ENCODE measurements around the gene LRRC74A. TPM values are rescaled to one million over a fixed set of nuclear protein-coding genes. Genes with fewer than 3 reads are reported as not detected.

LRRC74A gene
- total and polyA plus RNA-seq, 2 donors (not counting 3 experiments of a cell fraction or from before 2014, with no cell fraction given) = not detected

GRCh38 chr14:76812422-76813383, 13.5 kb upstream of the LRRC74A start, which contains the start of gene ANGEL1:
TSS of gene ANGEL1 (minus strand) at chr14:76812882. CDS start at chr14:76812827, 55 bp downstream.
- dilution Hi-C loops (cut with MboI; ENCODE audit: extremely low pct_ligation_motif_present, low sequenced_read_pairs) (no loop called here), intact Hi-C loops (cut with micrococcal nuclease) (loop anchor here (1.0 to 5.0 kb wide), 2 partner anchors 32 to 50 kb away; no protein-coding TSS in a partner anchor)
- H3K27me3 ChIP-seq (ENCODE audit: control insufficient read depth in 2 of 2, insufficient read depth in 2 of 2, low read length in 2 of 2) = peaks cover 8 to 9% of the 10 kb centered on the region in 2 experiments
- H3K79me2 ChIP-seq (ENCODE audit: control insufficient read depth, insufficient read depth, low read length) = no peaks in the 10 kb centered on the region
- H3K4me3 ChIP-seq (replicated peaks in 1 of 3; ENCODE audit: insufficient read depth in 1 of 3, low read depth in 1 of 3, low read length in 3 of 3) = peak within 1 kb of the TSS; percentile 72 to 85 (median 75)
- no peaks in the 10 kb centered on the region for H4K20me1 ChIP-seq (replicated peaks; ENCODE audit: control insufficient read depth, extremely low read depth, insufficient read depth, low read length)
- H3K4me1 ChIP-seq (ENCODE audit: control insufficient read depth, extremely low read depth, insufficient read depth, low read length) = peaks cover 14% of the 10 kb centered on the region
- peak within 1 kb of the TSS; percentile 34 for H3K27ac ChIP-seq (ENCODE audit: insufficient read depth, low read depth, low read length)
- no peaks in the 10 kb centered on the region for H3K9me3 ChIP-seq (replicated peaks; ENCODE audit: control insufficient read depth, insufficient read depth, low read length)
- peaks cover 0 to 9% of the 10 kb centered on the region in 2 experiments for H3K36me3 ChIP-seq (ENCODE audit: control insufficient read depth in 2 of 2, extremely low read depth in 1 of 2, insufficient read depth in 2 of 2, low read length in 2 of 2)
- peak within 1 kb of the TSS; percentile 92 for H2AFZ ChIP-seq (ENCODE audit: low read depth, low read length)
- TF ChIP-seq CTCF (IDR thresholded peaks at IDR 0.05; ENCODE audit: extremely low read depth in 1 of 2, insufficient read depth in 1 of 2, low read depth in 1 of 2, low read length in 2 of 2) (no peak), GATA2 (IDR thresholded peaks at IDR 0.05; ENCODE audit: insufficient read depth, insufficient read length, low read depth, low read length) (no peak), EZH2 (IDR thresholded peaks at IDR 0.05; ENCODE audit: borderline replicate concordance, low read depth, low read length, severe bottlenecking) (no peak), POLR2AphosphoS5 (IDR thresholded peaks at IDR 0.05; ENCODE audit: insufficient read depth, low read depth, low read length) (peak; percentile 85), FOS (IDR thresholded peaks at IDR 0.05; ENCODE audit: borderline replicate concordance, insufficient read depth, low read length) (peak; percentile 16), POLR2A (IDR thresholded peaks at IDR 0.05; ENCODE audit: low read depth, low read length) (peak; percentile 87), JUN (IDR thresholded peaks at IDR 0.05; ENCODE audit: borderline replicate concordance, insufficient read depth, insufficient read length, low read depth) (no peak), MAX (IDR thresholded peaks at IDR 0.05; ENCODE audit: insufficient read depth, insufficient read length) (peak; percentile 96), MYC (IDR thresholded peaks at IDR 0.05; ENCODE audit: low read depth, low read length) (peak; percentile 95)
- FAIRE-seq (peak; percentile 93), DNase-seq (ENCODE audit: low read depth, low spot score) (peak; percentile 90)
- POLR2A ChIA-PET = interaction anchor here (1.0 kb wide), 1 partner anchor 264 kb away, joined by 4 read pairs; no protein-coding TSS in a partner anchor
- BruUV-seq (replicated peaks) = no TSS peak
- CTCF ChIA-PET = interaction anchor here (1.3 to 4.3 kb wide), 6 partner anchors 10 to 102 kb away, joined by 3 to 73 read pairs (median 18); no protein-coding TSS in a partner anchor
- H3K9ac ChIP-seq (replicated peaks; ENCODE audit: extremely low read depth, insufficient read depth, low read length) = peak within 1 kb of the TSS; percentile 73
- peak within 1 kb of the TSS; percentile 98 for H3K4me2 ChIP-seq (ENCODE audit: insufficient read depth, low read length)
- no peaks in the 10 kb centered on the region for H3K9me1 ChIP-seq (replicated peaks; ENCODE audit: control insufficient read depth, extremely low read depth, insufficient read depth, low read length)

Measured in endothelial cell of umbilical vein (primary cell).